GM21515 (cell line): ENCODE measurements around the gene CPT1C.

ENCODE experiments used
- ATAC-seq: cut with Tn5 transposase; IDR thresholded peaks from one replicate; pipeline ENCODE4 v1.9.1; 2021; ENCODE audit not compliant: unreplicated experiment

CPT1C gene

DNA sequence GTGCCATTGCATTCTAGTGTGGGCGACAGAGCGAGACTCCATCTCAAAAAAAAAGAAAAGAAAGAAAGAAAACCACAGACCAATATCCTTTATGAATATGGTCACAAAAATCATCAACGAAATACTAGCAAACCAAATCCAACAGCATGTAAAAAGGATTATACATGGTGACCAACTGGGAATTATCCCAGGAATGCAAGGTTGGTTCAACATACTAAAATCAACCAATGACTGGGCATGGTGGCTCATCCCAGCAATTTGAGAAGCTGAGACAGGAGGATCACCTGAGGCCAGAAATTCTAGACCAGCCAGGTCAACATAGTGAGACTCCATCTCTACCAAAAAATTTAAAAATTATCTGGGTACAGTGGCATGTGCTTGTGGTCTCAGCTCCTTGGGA lies 65.0 kb downstream of the CPT1C start:
- no peak for ATAC-seq

DNA sequence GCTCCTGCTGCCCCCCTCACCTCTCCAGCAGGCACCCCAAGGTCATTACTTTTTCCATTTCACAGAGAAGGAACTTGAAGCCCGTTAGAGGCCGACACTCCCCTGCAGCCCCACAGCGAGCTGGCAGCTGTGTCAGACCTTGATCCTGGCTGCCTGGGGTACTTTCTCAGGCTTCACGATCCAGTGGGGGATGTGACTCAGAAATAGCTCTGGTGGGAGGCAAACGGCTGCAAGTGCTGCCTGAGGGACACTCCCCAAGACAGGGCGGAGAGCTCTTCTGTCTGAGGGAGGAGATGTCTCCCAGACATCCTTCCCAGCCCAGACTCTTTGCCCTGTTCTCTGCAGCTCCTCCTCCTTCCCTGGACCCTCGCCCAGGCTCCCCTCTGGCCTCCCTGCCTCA lies 67.4 kb downstream of the CPT1C start:
- ATAC-seq, result no peak

GRCh38 chr19:49761249-49761624 lies 70.3 kb downstream of the CPT1C start:
- ATAC-seq, result no peak

DNA sequence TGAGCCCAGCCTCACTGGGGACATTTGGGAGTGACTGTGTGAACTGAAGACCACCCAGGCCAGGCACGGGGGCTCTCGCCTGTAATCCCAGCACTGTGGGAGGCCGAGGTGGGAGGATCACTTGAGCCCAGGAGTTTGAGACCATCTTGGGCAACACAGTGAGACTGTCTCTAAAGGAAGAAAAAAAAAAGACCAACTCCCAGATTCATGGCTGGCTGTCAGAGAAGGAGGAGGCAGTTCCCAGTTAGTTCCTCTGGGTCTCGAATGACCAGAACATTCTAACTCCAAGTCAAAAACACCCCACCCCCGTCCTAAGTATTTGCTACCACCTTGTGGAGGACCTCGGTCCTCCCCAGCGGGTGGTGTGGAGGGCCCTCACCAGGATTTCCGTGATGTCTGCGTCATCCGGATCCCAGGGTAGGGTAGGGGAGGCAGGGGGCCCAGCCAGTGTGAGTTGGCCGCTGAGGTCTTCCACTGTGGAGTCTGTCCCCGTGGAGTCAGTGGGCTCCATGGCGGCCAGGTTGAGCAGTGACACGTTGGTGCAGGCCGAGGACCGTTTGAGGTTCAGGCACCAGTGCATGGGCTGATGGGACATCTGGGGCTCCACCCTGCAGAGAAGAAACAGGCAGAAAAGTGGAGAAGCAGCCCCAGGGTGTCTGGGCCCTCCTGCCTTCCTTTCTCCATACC lies 70.9 kb downstream of the CPT1C start:
- no peak for ATAC-seq

DNA sequence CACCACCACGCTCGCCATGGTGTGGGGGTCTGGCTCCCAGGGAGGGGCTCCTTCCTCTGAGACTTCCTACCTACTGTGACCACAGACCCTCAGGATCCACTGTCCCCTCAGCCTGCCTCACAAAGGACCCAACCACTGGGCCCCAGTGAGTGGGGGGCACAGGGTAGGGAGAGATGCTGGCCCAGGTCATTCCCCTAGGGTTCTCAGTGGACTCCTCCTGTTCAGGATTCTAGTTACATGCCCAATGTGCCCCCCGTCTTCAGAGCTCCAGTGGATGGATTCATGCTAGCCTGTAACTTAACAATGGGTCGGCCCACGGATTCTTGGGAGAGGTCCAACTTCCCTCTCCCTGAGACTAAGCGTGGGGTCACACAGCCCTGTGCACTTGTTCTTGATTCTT lies 72.3 kb downstream of the CPT1C start, which contains the start of gene TSKS:
Gene TSKS (minus strand): TSS at position 77 of the 400 bp plus-strand sequence. CDS start 59 bp downstream, at position 18.
- no peak for ATAC-seq
